CD4-positive, alpha-beta T cell (primary cell): ENCODE measurements around the gene FCGR3B. TPM values are rescaled to one million over a fixed set of nuclear protein-coding genes. Genes with fewer than 3 reads are reported as not detected.

Experiments
- ATAC-seq: fragments of 200-7000 bp; cut with Tn5 transposase; one replicate; pipeline ENCODE4 v1.10.0; 2022; ENCODE audit warnings: mild to moderate bottlenecking; ENCODE audit not compliant: poor library complexity
- CTCF ChIA-PET: fragments of 350-600 bp; sonication (Branson Sonifier 250); formaldehyde crosslinking; loops from one replicate; lab custom pipeline; 2021; ENCODE audit warnings: antibody characterized with exemption, inconsistent platforms; lab: Charles Lee
- POLR2A ChIA-PET: fragments of 350-600 bp; sonication (Branson Sonifier 250); formaldehyde crosslinking; loops from one replicate; lab custom pipeline; 2021; ENCODE audit warnings: antibody characterized with exemption, inconsistent platforms; lab: Charles Lee
- DNase-seq, 14 experiments: peaks; one replicate each; pipeline ENCODE4 v3.0.0-alpha.2; 2013 to 2020; ENCODE audit warnings: mixed read lengths in 2 of 14
- H3K27ac ChIP-seq, 2 donors: one replicate each; pipeline versions ENCODE4 v1.5.1 to v1.7.0; 2013; ENCODE audit warnings: low read length in 2 of 2, low read depth in 1 of 2, mild to moderate bottlenecking in 1 of 2
- H3K27me3 ChIP-seq, 2 experiments: 1 replicate in 1 of 2; 2 replicates in 1 of 2; pipeline versions ENCODE4 v1.6.1 to v1.7.0; 2013; ENCODE audit warnings: low read length in 2 of 2, control low read depth in 1 of 2, mild to moderate bottlenecking in 1 of 2, moderate library complexity in 1 of 2; ENCODE audit not compliant: insufficient read depth in 2 of 2, control insufficient read depth in 1 of 2
- H3K36me3 ChIP-seq: one replicate; pipeline ENCODE4 v1.6.1; 2013; ENCODE audit warnings: low read length, control low read depth; ENCODE audit not compliant: insufficient read depth
- H3K4me1 ChIP-seq: one replicate; pipeline ENCODE4 v1.6.1; 2013; ENCODE audit warnings: low read length, control low read depth; ENCODE audit not compliant: insufficient read depth
- H3K4me3 ChIP-seq: one replicate; pipeline ENCODE4 v1.5.1; 2013; ENCODE audit warnings: mild to moderate bottlenecking, low read length, moderate library complexity
- H3K9me3 ChIP-seq, 2 experiments: 1 replicate in 1 of 2; 2 replicates in 1 of 2; pipeline versions ENCODE4 v1.6.1 to v1.7.0; 2013; ENCODE audit warnings: low read length in 2 of 2, mild to moderate bottlenecking in 2 of 2, control low read depth in 1 of 2, moderate library complexity in 1 of 2; ENCODE audit not compliant: control insufficient read depth in 1 of 2, insufficient read depth in 1 of 2
- H3K27ac Mint-ChIP-seq: one replicate; pipeline ENCODE4 v1.8.0; 2020; ENCODE audit warnings: mixed read lengths
- H3K27me3 Mint-ChIP-seq: one replicate; pipeline ENCODE4 v1.8.0; 2021; ENCODE audit warnings: mixed read lengths
- H3K36me3 Mint-ChIP-seq: one replicate; pipeline ENCODE4 v1.8.0; 2021; ENCODE audit warnings: low read depth, mixed read lengths
- H3K4me1 Mint-ChIP-seq: one replicate; pipeline ENCODE4 v1.8.0; 2021; ENCODE audit warnings: low read depth, mixed read lengths
- H3K4me3 Mint-ChIP-seq: one replicate; pipeline ENCODE4 v1.8.0; 2020; ENCODE audit warnings: mild to moderate bottlenecking, mixed read lengths
- H3K9me3 Mint-ChIP-seq: one replicate; pipeline ENCODE4 v1.8.0; 2020; ENCODE audit warnings: mixed read lengths
- intact Hi-C, 2 experiments: fragments of 100-400 bp; cut with DNase I in 1 of 2; cut with micrococcal nuclease in 1 of 2; formaldehyde crosslinking; loops; one replicate each; pipeline versions ENCODE4 v1.15.1 to v1.9.0; 2023 to 2025; cut with DNase I, micrococcal nuclease
- polyA plus RNA-seq, 2 donors: library from polyadenylated mRNA; unstranded; fragments of 120-200 nt; gene quantifications; one replicate each; pipeline ENCODE4 v1.2.1, GENCODE V29; 2013
- total RNA-seq, 174 experiments: library from RNA in 2 of 174; stranded (reverse) in 2 of 174; gene quantifications; one replicate each; pipeline ENCODE4 v1.2.3 and lab custom pipeline; 2021 to 2026
- TF ChIP-seq, protein P1 (sequence below): fragments of 200-600 bp; IDR thresholded peaks from one replicate; pipeline ENCODE4 v1.8.0; 2022; ENCODE audit warnings: antibody characterized with exemption, mild to moderate bottlenecking

Gene FCGR3B
- total RNA-seq (not detected), total RNA-seq (lab: John Stamatoyannopoulos, UW) (0 to 0.81 (median 0) reads per million in 172 experiments)
- 0.47 TPM for polyA plus RNA-seq (2013, experiment 1 of 2)
- 1.2 TPM for polyA plus RNA-seq (2013, experiment 2 of 2)

DNA sequence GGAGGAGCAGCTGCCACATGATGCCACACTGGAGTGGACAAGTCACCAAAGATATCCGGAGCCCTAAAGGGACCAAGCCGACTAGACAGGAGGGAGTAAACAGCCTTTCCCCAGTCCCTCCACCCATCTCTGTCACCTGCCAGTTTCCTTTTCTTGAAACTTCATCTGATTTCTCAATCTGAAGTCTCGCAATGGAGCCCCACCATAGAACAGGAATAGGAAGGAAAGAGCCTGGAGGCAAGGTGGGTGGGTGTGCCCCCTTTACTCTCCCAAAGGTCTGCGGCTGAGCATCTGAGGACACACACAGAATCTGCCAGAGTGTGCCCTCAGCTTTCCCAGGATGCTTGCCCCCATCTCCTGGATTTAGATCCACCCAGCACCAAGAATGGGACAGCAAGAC is at the start of gene FCGR3B:
Gene FCGR3B, minus strand, starts transcription at position 101 of the 400 bp plus-strand sequence. Its CDS starts 82 bp downstream, at position 19.
- Mint-ChIP-seq H3K27me3 (no peaks in the 10 kb centered on the region), H3K9me3 (no peaks in the 10 kb centered on the region), H3K4me3 (no peak within 1 kb of the TSS), H3K4me1 (peaks cover 6% of the 10 kb centered on the region), H3K36me3 (no peaks in the 10 kb centered on the region), H3K27ac (no peak within 1 kb of the TSS)
- CTCF ChIA-PET, result no interaction called here
- intact Hi-C loops, result no loop called here
- POLR2A ChIA-PET, result no interaction called here
- no peaks in the 10 kb centered on the region for H3K36me3 ChIP-seq
- DNase-seq (no peak), ATAC-seq (no peak)
- no peaks in the 10 kb centered on the region for H3K9me3 ChIP-seq
- no peaks in the 10 kb centered on the region for H3K27me3 ChIP-seq
- peaks cover 6% of the 10 kb centered on the region for H3K4me1 ChIP-seq
- TF ChIP-seq, protein P1, sequence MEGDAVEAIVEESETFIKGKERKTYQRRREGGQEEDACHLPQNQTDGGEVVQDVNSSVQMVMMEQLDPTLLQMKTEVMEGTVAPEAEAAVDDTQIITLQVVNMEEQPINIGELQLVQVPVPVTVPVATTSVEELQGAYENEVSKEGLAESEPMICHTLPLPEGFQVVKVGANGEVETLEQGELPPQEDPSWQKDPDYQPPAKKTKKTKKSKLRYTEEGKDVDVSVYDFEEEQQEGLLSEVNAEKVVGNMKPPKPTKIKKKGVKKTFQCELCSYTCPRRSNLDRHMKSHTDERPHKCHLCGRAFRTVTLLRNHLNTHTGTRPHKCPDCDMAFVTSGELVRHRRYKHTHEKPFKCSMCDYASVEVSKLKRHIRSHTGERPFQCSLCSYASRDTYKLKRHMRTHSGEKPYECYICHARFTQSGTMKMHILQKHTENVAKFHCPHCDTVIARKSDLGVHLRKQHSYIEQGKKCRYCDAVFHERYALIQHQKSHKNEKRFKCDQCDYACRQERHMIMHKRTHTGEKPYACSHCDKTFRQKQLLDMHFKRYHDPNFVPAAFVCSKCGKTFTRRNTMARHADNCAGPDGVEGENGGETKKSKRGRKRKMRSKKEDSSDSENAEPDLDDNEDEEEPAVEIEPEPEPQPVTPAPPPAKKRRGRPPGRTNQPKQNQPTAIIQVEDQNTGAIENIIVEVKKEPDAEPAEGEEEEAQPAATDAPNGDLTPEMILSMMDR, result no peak
- no peak within 1 kb of the TSS for H3K27ac ChIP-seq
- H3K4me3 ChIP-seq, result no peak within 1 kb of the TSS

GRCh38 chr1:161678500-161678899 is 47.5 kb upstream of the FCGR3B start:
- ChIA-PET CTCF (no interaction called here), POLR2A (no interaction called here)
- Mint-ChIP-seq H3K4me1 (no peaks in the 10 kb centered on the region), H3K27me3 (peaks cover 15% of the 10 kb centered on the region), H3K4me3 (no peak overlapping the region), H3K36me3 (no peaks in the 10 kb centered on the region), H3K9me3 (no peaks in the 10 kb centered on the region), H3K27ac (no peak overlapping the region)
- intact Hi-C loops, result no loop called here
- ATAC-seq (no peak), DNase-seq (no peak)
- TF ChIP-seq, protein P1, result no peak
- no peaks in the 10 kb centered on the region for H3K36me3 ChIP-seq
- no peak overlapping the region for H3K27ac ChIP-seq
- H3K4me3 ChIP-seq, result no peak overlapping the region
- H3K9me3 ChIP-seq, result no peaks in the 10 kb centered on the region
- no peaks in the 10 kb centered on the region for H3K4me1 ChIP-seq
- no peaks in the 10 kb centered on the region for H3K27me3 ChIP-seq

GRCh38 chr1:161676958-161677689 is 46.1 kb upstream of the FCGR3B start:
- ChIA-PET CTCF (no interaction called here), POLR2A (no interaction called here)
- ATAC-seq, result no peak
- H3K4me1 ChIP-seq, result no peaks in the 10 kb centered on the region
- Mint-ChIP-seq H3K36me3 (no peaks in the 10 kb centered on the region), H3K4me3 (no peak overlapping the region), H3K9me3 (no peaks in the 10 kb centered on the region), H3K27me3 (peaks cover 19% of the 10 kb centered on the region), H3K4me1 (no peaks in the 10 kb centered on the region), H3K27ac (no peak overlapping the region)
- TF ChIP-seq, protein P1, result no peak
- H3K27me3 ChIP-seq, result no peaks in the 10 kb centered on the region
- no peak overlapping the region for H3K27ac ChIP-seq
- no peaks in the 10 kb centered on the region for H3K36me3 ChIP-seq
- no peak overlapping the region for H3K4me3 ChIP-seq
- intact Hi-C loops, result no loop called here
- DNase-seq, result no peak
- no peaks in the 10 kb centered on the region for H3K9me3 ChIP-seq
